HG03571 (cell line): ENCODE measurements around the gene BGN.

ENCODE experiments used
- ATAC-seq: cut with Tn5 transposase; IDR thresholded peaks from one replicate; pipeline ENCODE4 v1.9.1; 2021; ENCODE audit not compliant: unreplicated experiment

BGN gene

DNA sequence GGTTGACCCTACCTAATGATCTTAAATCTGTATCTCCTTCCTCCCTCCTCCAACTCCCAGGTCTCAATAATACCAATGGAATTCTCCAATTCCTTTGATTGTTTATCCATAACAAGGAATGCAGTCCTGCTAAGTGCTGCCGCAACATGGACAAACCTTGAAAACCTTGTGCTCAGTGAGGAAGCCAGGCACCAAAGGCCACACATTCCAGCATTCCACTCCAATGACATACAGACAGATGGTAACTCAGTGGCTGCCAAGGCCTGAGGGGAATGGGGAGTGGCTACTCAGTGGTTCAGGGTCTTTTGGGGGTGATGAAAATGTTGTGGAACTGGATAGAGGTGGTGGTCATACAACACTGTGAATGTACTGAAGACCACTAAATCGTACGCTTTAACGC, 34.8 kb upstream of the BGN start:
- ATAC-seq: no peak

DNA sequence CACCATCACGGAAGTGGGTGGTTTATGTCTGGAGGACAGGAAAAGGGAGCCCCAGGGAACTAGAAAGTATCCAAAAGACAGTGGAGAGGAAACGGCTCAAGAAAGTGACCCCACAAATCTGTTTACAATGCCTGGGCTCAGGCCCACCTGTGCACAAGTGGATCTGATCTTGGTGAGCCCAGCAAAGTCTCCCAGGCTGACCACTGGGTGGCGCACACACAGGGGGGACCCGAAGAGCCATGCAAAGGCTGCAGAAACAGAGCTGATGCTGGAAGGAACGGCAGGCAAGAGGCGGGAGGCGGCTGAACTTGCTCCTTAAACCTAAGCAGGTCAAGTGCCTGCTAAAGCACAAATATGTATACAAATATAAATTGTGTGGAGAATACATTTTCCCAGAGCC, 34.0 kb upstream of the BGN start:
- no peak for ATAC-seq

DNA sequence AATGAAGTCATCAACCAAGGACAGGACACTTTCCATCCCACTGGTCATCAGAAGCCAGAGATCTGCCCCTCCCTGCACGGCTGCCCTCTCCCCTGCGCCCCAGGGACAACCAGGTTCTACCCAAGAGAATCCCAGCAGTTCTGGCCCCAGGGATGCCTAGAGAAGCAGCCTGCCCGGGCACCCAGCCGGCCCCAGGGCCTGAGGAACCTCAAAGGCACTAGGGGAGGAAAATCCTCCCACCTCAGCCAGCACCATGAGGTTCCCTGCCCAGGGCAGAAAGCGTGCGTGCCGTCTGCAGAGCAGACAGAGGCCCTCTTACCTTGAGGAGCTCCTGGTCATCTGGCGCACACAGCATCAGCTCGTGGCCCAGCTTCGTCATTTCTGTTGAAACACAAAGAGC, 32.5 kb upstream of the BGN start:
- no peak for ATAC-seq

DNA sequence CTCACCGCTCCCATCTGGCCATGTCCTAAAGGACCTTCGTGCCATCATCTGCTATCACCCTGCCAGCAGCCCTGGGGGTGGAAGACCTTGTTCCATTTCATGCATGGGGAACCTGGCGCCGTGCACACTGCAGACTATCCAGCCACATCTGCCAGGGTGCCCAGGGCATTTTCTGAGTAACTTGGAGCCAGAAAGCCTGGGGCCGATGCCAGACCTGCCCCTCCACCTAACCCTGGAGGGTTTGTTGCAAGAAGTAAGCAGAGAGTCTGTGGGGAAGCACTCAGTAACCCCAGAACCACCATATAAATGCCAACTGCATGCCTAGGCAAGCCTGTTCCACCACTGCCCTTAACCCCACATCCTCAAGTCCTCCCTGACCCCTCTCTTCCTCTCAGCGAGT, 31.7 kb upstream of the BGN start:
- no peak for ATAC-seq

DNA sequence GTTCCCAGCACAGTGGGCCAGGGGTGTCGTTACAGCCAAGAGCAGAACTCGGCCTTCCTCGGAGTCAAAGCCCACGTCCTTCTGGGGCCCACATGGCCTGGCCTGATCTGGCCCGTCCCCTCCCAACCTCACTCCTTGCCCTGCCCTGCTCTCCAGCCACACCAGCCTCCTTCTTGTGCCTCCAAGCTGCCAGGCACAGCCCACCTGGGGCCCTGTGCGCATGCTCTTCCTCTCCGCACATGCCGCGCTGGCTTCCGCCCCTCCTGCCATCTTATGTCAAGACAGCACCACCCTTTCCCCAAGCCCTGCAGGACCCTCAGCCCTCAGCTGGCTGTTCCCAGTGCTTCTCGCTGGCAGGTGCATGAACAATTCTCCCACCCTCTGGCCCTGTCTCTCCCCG, 31.2 kb upstream of the BGN start:
- no peak for ATAC-seq

DNA sequence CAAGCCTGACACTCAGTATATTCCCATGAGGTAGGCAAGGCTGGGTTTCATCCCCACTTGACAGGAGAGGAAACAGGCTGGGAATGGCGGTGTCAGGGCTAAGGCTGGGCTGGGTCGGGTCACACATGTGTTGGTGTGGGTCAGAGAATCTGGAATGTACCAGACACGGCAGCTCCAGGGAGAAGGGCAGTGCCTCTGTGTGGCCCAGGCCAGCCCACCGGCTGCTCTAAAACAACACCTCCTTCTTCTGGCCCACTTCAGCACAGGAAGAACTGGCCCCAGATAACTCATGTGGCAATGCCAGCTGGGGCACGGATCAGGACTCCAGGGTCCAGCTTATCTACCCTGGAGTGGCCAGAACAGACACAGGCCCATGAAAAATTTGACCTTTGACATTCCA, 30.7 kb upstream of the BGN start:
- ATAC-seq: no peak

DNA sequence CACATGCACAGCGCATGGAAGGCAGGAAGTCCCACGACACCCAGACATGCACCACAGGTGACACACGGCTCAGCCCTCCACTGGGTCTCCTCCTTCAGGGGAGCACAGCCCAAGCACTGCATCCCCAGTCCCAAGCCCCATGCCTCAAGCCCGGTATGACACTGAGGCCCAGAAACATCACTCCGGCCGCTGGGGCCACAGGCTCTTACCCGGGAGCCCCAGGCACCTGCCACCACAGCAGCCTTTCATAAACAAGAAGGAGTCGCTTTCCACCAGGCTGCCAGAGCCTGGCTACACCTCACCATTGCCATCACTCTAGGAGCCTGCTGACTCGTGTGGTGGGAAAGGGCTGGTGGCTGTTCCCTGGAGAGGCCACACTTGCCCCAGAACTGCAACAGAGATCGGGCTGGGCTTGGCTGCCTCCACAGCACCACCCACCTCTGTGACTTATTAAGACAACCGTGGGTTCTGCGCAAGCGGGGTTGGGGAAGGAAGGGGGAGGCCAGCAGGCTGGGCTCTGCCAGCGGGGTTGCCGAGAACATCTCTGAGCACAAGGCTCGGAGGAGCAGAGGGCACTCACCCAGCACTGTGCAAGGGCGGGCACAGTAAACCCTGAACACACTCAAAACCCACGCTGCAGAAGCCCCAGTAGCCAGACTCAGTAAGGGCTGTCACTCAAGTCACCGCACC, 28.9 kb upstream of the BGN start:
- no peak for ATAC-seq

DNA sequence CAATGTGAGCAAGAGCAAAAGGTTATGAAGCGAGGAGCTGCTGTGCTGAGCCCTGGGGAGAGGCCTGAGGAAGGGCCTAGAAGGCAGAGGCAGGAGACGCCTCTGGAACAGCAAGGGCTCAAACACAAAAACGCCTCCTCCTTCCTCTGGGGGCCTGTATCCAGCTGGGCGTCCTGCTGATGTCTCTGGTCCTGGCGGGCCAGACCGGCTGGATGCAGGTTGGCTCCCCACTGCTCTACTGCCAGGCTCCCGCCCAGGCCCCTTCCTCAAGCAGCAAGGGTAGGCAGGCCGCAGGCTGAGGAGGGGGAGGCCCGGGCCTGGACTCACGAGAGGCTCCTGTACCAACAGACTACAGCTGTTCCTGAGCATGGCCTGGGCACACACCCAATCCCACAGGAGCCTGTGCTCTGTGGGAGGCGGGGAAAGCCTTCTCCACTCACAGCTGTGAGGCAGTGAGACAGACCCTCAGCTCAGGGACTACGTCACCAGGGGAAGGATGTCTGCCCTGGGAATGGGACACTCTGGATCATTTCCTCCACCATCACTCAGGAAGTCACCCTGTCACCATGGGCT, 26.7 kb upstream of the BGN start:
- no peak for ATAC-seq

DNA sequence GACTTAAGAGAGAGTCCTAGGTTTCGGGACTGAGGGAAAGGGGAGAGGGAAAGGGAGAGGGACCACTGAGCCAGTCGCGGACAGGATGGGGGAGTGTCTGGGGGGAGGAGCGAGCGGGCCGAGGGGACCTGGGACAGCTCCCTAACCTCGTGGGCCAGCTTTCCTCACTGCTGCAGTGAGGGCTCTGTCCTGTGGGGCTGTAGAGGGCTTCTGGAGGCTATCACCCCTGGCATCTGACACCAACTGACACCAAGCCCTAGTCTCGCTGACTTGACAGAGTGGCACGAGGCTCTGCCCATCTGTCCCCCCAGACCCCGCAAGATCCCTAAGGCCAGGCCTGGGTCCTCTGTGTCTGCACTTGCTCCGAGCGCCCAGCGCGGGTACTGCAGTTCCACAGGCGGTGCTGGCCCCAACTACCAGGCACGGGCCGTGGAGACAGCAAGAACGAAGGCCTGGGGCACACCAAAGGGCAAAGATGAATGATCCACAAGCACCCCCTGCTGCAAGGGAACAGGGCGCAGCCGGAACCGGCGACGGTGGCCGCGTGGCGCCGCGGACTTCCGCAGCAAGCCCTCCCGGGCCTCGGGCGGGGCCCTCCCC, 24.9 kb upstream of the BGN start:
- peak; percentile 38 for ATAC-seq

DNA sequence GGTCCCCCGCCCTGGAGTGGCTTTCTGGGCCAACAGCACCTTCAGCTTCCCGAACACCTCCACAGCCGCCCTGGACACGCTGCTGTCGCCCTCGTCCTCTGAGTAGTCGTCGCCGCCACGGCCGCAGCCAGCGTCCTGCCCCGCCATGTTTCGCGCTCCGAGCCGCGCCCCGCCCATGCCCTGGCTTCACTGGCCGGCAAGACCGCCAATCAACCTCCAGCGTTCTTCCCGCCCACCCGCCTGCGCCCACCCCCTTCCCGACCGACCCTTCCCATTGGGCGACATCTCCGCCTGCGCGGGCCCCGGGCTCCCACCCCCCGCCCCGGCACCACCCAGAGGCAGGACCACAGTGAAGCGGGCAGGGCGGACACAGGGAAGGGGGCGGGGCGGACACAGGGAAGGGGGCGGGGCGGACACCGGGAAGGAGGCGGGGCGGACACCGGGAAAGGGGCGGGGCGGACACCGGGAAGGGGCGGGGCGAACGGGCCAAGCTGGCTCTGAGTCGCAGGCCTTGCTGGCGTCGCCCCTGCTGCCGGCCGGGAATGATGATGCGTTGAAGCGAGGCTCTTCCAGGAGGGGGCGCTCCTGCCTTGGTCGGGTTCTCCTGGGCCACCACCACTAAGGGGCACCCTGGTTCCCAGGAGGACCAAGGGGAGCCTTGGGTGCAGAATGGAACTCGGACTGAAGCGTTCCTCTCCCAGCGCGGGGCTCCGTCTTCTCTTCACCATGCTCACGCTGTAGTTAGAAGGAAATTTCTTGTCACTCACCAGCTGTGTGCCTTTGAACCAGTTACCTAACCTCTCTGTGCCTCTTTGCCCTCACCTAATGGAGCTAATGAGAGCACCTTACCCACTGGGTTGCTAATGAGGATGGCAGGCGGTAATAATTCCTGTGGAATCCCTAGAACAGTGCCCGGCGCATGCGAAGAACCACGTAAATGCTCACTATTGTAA, 24.1 kb upstream of the BGN start, which contains the start of gene HAUS7:
HAUS7 (minus strand) TSS at position 166 of the 953 bp plus-strand sequence; CDS start at position 147, 19 bp downstream.
- ATAC-seq: peak; percentile 82

DNA sequence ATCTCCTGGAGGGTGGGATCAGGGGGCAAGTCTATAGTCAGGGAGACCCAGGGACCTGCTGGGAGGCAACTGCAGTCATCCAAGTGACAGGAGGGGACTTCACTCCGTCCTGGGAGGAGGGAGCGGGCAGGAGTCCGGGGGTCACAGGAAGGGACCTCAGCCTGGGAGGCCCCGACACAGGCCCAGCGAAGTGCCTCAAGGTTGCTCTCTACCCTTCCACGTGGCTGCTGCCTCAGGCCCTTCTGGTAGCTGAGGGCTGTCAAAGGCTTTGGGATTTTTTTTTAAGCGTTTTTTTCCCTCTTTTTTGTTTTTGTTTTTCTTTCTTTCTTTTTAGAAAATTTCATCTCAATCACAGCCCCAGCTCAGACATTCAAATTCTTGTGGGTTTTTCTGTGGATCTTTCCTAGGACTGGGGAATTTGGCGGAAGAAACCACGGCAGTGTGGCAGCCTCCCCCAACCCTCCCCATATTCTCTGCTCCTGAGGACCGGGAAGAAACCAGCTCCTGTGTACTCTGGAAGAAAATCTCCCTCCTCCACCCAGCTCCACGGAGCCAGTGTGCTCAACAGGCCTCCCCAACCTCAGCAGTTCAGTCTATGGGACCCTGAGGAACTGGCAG, 23.0 kb upstream of the BGN start:
- no peak for ATAC-seq

DNA sequence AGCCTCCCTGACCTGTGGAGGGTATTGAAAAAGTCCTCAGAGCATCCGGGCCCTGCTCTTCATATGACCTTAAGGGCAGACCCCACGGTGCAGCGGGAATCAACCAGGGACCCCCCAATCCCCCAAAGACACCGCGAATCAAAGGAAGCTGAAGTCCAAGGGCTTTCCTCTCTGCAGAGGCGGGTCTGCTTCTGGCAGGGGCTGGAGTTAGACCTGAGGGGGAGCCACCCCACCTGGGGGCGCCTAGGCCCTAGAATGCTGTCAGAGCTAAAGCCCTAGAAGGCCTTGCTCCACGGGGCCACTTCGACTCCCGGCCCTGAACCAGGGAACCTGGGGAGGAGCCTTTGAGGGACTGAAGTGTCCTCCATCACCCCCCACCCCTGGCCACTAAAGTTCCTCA, 21.7 kb upstream of the BGN start:
- no peak for ATAC-seq

DNA sequence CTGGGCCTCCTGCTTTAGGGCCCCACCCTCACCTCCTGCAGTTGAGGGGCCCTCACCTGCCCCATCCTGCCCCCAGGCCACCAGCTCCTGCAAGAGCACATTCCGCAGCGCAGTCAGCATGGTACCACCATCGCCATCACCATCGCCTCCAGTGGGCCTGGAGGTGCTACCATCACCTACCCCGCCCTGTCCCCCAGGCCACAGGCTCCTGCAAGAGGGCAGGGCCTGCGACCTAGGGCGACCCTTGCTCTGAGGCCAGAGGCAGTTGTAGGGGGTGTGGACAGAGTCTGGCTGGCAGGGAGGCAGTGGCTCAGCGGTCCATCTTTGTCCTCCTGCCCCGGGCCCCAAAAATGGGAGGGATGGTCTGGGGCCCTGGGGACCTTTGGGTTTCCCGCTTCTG, 20.5 kb upstream of the BGN start:
- no peak for ATAC-seq

DNA sequence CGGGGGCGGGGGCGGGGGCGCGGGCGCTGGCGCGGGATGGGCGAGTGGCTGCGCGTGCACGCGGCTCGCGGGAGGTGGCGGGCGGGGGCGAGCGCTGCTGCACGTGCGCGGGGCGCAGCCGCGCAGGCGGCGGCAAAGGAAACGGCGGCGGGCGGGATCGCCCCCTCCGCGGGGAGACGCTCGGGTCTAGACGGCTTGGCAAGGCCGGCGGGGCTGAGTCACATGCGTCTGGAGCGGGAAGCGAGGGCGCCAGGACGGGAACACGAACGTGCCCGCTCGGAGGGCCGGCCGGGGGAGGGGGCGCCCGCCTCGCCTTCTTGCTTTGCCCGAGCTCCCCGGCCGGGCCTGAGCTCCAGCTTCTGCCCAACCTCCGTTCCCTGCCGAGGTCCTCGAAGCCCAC, 20.1 kb upstream of the BGN start:
- ATAC-seq: no peak

DNA sequence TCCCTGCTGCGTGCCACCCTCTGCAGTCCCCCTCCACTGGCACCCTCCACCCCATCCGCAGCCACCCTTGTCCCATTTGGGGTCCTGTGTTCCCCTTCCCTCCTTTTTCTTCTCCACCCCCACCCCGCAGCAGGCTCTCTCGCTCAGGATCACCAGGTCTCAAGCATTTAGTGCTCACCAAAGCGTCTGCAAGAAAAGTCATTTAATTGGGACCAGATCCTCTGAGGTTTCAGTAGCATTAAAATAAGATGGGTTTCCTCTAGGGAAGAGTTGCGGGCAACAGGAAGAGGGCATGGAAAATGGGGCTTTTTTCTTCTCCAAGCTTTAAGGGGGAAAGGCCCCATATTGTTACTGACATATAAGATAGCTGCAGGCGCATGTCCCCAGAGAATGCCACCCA, 19.5 kb upstream of the BGN start:
- no peak for ATAC-seq

DNA sequence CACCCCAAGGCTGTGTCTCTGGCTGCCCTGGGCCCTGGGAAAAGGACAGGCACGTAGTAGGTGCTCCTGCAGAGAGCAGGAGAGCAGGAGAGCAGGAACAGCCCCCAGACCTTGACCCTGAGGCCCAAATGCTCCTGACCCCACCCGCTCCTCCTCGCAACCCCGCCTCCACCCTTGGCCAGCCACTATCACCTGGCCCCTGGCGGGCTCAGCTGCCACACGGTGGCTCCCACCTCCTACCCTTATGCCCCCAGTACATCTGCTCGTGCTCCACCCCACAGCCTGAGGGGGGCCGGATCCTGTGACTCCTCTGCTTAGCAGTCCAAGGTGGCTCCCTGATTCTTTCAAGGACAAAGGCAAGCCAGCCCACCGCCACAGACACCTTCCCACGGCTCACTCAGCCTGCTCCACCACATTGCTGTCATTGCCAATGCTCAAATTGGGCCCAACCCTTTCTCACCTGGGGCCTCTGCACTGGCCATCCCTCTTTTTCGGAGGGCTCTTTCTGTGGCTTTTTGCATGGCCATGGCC, 19.0 kb upstream of the BGN start:
- ATAC-seq: no peak

DNA sequence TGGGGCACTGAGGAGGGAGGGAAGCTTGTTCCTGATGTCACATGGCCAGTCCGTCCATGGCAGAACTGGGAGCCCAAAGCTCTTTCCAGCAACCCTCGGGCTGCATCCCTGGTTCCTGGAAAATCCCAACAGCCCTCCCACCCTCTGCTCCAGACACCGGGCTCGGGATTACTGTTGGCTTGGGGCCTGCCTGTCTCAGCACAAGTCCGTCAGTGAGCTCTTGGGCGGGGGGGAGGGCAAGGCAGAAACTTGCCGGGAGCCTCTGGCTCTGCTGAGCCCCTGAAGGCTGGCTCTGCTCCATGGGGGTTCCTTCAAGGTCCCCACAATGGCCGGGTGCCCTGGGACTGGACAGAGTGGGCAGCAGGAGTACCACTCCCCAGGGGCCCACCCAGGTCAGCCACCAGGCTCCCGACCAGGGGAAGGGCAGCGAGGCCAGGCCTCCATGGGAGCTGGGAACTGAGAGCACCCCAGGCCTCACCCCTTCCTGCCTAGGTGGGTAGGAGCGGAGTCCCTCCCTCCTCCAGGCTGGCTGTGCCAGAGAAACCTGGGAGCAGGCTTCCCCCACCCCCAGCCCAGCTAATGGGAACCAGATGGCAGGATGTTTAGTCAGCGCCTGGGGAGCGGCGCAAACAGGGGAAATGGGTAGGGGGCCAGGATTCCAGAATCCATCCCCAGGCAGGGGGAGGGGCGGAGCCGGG, 18.0 kb upstream of the BGN start:
- ATAC-seq: no peak

DNA sequence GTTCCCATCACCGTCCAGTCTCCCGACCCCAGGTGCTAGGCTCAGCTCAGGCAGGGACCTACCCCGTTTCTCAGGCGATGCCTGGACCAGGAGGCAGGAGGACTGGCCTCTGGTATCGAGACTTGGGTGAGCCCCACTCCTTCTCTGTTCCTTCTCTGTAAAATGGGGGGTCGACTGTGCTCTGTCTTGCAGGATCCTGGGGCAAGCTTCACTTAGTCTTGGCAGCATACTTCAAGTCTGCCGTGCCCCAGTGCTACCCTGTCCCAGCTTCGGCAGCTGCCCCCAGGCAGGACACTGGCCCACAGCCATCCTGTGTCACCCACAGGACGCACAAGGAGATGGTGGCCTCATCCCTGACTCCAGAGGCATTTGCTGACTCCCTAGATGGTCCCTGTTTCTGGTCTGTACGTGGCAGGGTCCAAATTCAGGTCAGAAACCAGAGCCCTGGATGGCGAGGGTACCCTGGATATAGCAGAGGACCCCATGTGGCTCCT, 17.4 kb upstream of the BGN start:
- no peak for ATAC-seq

DNA sequence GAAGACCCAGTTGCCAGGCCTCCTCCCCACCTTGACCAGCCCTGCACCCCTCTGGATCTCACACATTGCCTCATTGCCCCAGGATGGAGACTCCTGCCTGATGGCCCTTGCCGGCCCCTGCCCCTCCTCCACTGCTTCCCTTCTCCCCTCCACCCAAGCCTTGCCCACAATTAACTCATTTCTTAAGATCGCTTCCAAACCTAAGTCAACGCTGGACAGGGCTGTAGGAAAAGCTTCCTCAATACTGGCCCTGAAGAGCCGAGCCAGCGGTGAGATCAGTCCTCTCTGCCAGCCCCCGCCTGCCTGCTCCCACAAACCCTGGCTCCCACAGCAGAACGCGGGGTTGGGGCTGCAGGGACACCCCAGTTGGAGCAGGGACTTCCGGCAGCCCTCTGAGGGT, 16.9 kb upstream of the BGN start:
- no peak for ATAC-seq

DNA sequence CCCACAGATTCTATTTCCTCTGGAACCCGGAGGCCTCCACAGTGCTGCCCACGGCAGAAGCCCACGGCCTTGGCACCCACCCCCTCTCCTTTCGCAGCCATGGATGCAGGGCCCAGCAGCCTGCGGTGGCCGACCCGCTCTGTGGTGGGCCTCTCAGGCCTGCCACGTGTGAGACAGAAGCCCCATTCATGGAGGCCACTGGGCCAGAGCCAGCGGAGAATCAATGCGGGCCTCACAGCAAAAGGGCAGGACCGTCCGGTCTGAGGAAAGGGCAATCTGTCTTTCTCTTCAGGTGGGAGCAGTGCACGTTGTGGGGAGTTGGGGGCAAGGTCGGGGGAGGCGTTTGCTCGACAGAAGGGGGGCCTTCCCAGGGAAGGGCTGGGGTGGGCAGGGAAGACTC, 16.0 kb upstream of the BGN start:
- ATAC-seq: no peak
